ENCODE results near the gene COL6A3. TPM values are rescaled to one million over a fixed set of nuclear protein-coding genes. Genes with fewer than 3 reads are reported as not detected.

COL6A3 gene
- total RNA-seq, 1 experiment from 2014 or later = 1.2 TPM

GRCh38 chr2:237431372-237431771 lies 17.4 kb upstream of the COL6A3 start (continued):
- TF ChIP-seq ZBTB33 (IDR thresholded peaks at IDR 0.05; ENCODE audit: extremely low read depth, insufficient replicate concordance, low read length) = no peak
- TF ChIP-seq, protein P1, sequence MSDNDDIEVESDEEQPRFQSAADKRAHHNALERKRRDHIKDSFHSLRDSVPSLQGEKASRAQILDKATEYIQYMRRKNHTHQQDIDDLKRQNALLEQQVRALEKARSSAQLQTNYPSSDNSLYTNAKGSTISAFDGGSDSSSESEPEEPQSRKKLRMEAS (IDR thresholded peaks at IDR 0.05) = no peak
- TF ChIP-seq RAD21 (IDR thresholded peaks at IDR 0.05; ENCODE audit: low read depth) = no peak
- no peak for TF ChIP-seq SRF (IDR thresholded peaks at IDR 0.05; ENCODE audit: low read depth)
- no peak for TF ChIP-seq TCF7L2 (IDR thresholded peaks at IDR 0.05; ENCODE audit: borderline replicate concordance, extremely low read depth, insufficient read depth, insufficient read length)

DNA sequence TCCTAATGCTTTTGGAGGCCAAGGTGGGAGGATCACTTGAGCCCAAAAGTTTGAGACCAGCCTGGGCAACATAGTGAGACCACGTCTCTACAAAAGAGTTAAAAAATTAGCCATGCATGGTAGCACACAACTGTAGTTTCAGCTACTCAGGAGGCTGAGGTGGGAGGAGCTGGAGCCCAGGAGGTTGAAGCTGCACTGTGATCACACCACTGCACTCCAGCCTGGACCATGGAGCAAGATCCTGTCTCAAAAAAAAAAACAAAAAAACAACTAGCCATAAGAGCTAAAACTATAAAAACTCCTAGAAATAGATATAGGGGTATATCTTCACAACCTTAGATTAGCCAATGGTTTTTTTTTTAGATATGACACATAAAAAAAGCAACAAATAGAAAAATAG lies 16.9 kb upstream of the COL6A3 start:
- Histone ChIP-seq H3K9ac (ENCODE audit: low read length) (no peak overlapping the region), H3K27me3 (ENCODE audit: insufficient read depth, low read length) (no peaks in the 10 kb centered on the region; the same call in 1 of the 2 replicates), H3K9me3 (ENCODE audit: control insufficient read depth in 1 of 2, insufficient read depth in 1 of 2, low read depth in 1 of 2, low read length in 2 of 2) (no peaks in the 10 kb centered on the region), H3K79me2 (ENCODE audit: insufficient read depth, low read length) (no peaks in the 10 kb centered on the region), H3K4me1 (ENCODE audit: control insufficient read depth in 1 of 2, insufficient read depth in 2 of 2, low read length in 2 of 2) (peaks cover 0 to 23% of the 10 kb centered on the region in 2 experiments; a peak in 2 of 4 replicates), H3K9me2 (ENCODE audit: insufficient read depth) (no peaks in the 10 kb centered on the region), H2AFZ (ENCODE audit: low read depth, low read length, poor library complexity, severe bottlenecking) (no peak overlapping the region), H4K20me1 (ENCODE audit: insufficient read depth) (no peaks in the 10 kb centered on the region), H3K36me3 (ENCODE audit: control insufficient read depth in 1 of 2, insufficient read depth in 2 of 2, low read length in 2 of 2) (no peaks in the 10 kb centered on the region), H3K4me3 (replicated peaks in 1 of 2; ENCODE audit: low read depth in 1 of 2, low read length in 2 of 2) (no peak overlapping the region), H3K27ac (ENCODE audit: low read depth, low read length) (no peak overlapping the region), H3K4me2 (ENCODE audit: low read length) (no peak overlapping the region)
- DNase-seq (ENCODE audit: low read depth, low spot score) (no peak), ATAC-seq (no peak)
- RAD21 ChIA-PET (ENCODE audit: low non-redundant PET in 1 of 2, low total read pairs in 2 of 2, uncharacterized antibody in 2 of 2, unreplicated experiment in 2 of 2) = no interaction called here
- CTCF ChIA-PET = interaction anchor here (0.9 to 2.2 kb wide), 3 partner anchors 9 to 41 kb away, joined by 3 to 9 read pairs (median 4); no protein-coding TSS in a partner anchor
- POLR2A ChIA-PET = no interaction called here
- BruUV-seq (replicated peaks) = no TSS peak
- intact Hi-C loops (cut with micrococcal nuclease) = no loop called here
- TF ChIP-seq FOSL1 (IDR thresholded peaks at IDR 0.05; ENCODE audit: low read depth) (no peak), TCF7L2 (IDR thresholded peaks at IDR 0.05; ENCODE audit: borderline replicate concordance, extremely low read depth, insufficient read depth, insufficient read length) (no peak), EZH2phosphoT487 (IDR thresholded peaks at IDR 0.05; ENCODE audit: borderline replicate concordance) (no peak), ZNF274 (IDR thresholded peaks at IDR 0.05; ENCODE audit: low read depth, low read length) (no peak), EZH2 (IDR thresholded peaks at IDR 0.05) (no peak), SIN3A (IDR thresholded peaks at IDR 0.05; ENCODE audit: low read depth) (no peak), CBX3 (IDR thresholded peaks at IDR 0.05; ENCODE audit: low read depth) (no peak), CTCF (IDR thresholded peaks at IDR 0.05 in 2 of 3, conservative IDR thresholded peaks at IDR 0.05 in 1 of 3; ENCODE audit: borderline replicate concordance in 1 of 3, insufficient read depth in 1 of 3, low read depth in 2 of 3, low read length in 2 of 3) (no peak)
- TF ChIP-seq, protein P2, sequence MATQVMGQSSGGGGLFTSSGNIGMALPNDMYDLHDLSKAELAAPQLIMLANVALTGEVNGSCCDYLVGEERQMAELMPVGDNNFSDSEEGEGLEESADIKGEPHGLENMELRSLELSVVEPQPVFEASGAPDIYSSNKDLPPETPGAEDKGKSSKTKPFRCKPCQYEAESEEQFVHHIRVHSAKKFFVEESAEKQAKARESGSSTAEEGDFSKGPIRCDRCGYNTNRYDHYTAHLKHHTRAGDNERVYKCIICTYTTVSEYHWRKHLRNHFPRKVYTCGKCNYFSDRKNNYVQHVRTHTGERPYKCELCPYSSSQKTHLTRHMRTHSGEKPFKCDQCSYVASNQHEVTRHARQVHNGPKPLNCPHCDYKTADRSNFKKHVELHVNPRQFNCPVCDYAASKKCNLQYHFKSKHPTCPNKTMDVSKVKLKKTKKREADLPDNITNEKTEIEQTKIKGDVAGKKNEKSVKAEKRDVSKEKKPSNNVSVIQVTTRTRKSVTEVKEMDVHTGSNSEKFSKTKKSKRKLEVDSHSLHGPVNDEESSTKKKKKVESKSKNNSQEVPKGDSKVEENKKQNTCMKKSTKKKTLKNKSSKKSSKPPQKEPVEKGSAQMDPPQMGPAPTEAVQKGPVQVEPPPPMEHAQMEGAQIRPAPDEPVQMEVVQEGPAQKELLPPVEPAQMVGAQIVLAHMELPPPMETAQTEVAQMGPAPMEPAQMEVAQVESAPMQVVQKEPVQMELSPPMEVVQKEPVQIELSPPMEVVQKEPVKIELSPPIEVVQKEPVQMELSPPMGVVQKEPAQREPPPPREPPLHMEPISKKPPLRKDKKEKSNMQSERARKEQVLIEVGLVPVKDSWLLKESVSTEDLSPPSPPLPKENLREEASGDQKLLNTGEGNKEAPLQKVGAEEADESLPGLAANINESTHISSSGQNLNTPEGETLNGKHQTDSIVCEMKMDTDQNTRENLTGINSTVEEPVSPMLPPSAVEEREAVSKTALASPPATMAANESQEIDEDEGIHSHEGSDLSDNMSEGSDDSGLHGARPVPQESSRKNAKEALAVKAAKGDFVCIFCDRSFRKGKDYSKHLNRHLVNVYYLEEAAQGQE (IDR thresholded peaks at IDR 0.05; ENCODE audit: low read depth) = no peak
